HepG2 (cell line): ENCODE measurements around the gene LYPD6B. TPM values are rescaled to one million over a fixed set of nuclear protein-coding genes. Genes with fewer than 3 reads are reported as not detected.

ENCODE experiments used
- ATAC-seq: fragments of 200-7000 bp; cut with Tn5 transposase; 3 replicates; pipeline ENCODE4 v1.9.1; 2020; ENCODE audit warnings: mild to moderate bottlenecking, moderate library complexity
- BruUV-seq: library from RNA; stranded (reverse); fragments of 400-500 nt; replicated peaks from 2 replicates; lab custom pipeline; 2021; lab: Mats Ljungman, UMichigan
- CTCF ChIA-PET: fragments of 300-600 bp; formaldehyde crosslinking; extraction: SDS; loops from one replicate; lab custom pipeline; 2021; ENCODE audit warnings: low total read pairs, inconsistent platforms, low intra/inter-chr PET ratio; lab: Yijun Ruan, JAX
- POLR2A ChIA-PET: fragments of 350-600 bp; sonication (Branson Sonifier 250); formaldehyde crosslinking; loops from one replicate; lab custom pipeline; 2020; ENCODE audit warnings: antibody characterized with exemption, inconsistent platforms; lab: Yijun Ruan, JAX
- DNase-seq: peaks from one replicate; pipeline ENCODE4 v3.0.0-alpha.2; 2015; ENCODE audit warnings: low spot score
- FAIRE-seq: peaks from 3 replicates; lab custom pipeline; 2011; peaks lifted over from hg19 to GRCh38; lab: Jason Lieb, UNC
- H2AFZ ChIP-seq: one replicate; pipeline ENCODE4 v1.6.1; 2011; ENCODE audit warnings: low read length, inconsistent platforms
- H3K27ac ChIP-seq: fragments of 300-600 bp; 3 replicates; pipeline ENCODE4 v1.8.0; 2011; ENCODE audit warnings: mixed run types, mild to moderate bottlenecking, mixed read lengths, low read length, inconsistent platforms; ENCODE audit not compliant: insufficient read depth; ENCODE audit errors: extremely low read length
- H3K27me3 ChIP-seq, 2 experiments: fragments of 200-600 bp in 1 of 2; 2 replicates in 1 of 2; 3 replicates in 1 of 2; pipeline versions ENCODE4 v1.6.0 to v1.8.0; 2011; ENCODE audit warnings: low read length in 2 of 2, mild to moderate bottlenecking in 2 of 2, moderate library complexity in 2 of 2, inconsistent platforms in 1 of 2; ENCODE audit not compliant: insufficient read depth in 2 of 2, control insufficient read depth in 1 of 2
- H3K36me3 ChIP-seq, 2 experiments: fragments of 200-600 bp in 1 of 2; replicated peaks in 1 of 2; 2 replicates in 1 of 2; 3 replicates in 1 of 2; pipeline versions ENCODE4 v1.5.1 to v1.8.0; 2011; ENCODE audit warnings: low read length in 2 of 2, inconsistent platforms in 1 of 2; ENCODE audit not compliant: insufficient read depth in 2 of 2, control insufficient read depth in 1 of 2
- H3K4me1 ChIP-seq: 2 replicates; pipeline ENCODE4 v1.5.1; 2012; ENCODE audit warnings: low read length, inconsistent platforms; ENCODE audit not compliant: insufficient read depth
- H3K4me2 ChIP-seq: 2 replicates; pipeline ENCODE4 v1.6.0; 2011; ENCODE audit warnings: low read depth, low read length, inconsistent platforms
- H3K4me3 ChIP-seq, 3 experiments: fragments of 200-600 bp in 1 of 3; sonication (generic), shearing (Covaris generic) in 1 of 3; replicated peaks in 1 of 3; 2 replicates each; pipeline ENCODE4 v1.5.1; 2011 to 2016; ENCODE audit warnings: low read length in 3 of 3, inconsistent platforms in 2 of 3, low read depth in 2 of 3, mild to moderate bottlenecking in 2 of 3, control low read depth in 1 of 3, mixed read lengths in 1 of 3; ENCODE audit not compliant: insufficient read depth in 1 of 3
- H3K79me2 ChIP-seq: one replicate; pipeline ENCODE4 v1.6.1; 2011; ENCODE audit warnings: low read length, inconsistent platforms; ENCODE audit not compliant: insufficient read depth
- H3K9ac ChIP-seq: 2 replicates; pipeline ENCODE4 v1.6.0; 2011; ENCODE audit warnings: mild to moderate bottlenecking, low read depth, low read length, inconsistent platforms; ENCODE audit not compliant: insufficient read depth
- H3K9me3 ChIP-seq: 2 replicates; pipeline ENCODE4 v1.5.1; 2012; ENCODE audit warnings: mild to moderate bottlenecking, low read length
- H4K20me1 ChIP-seq: 2 replicates; pipeline ENCODE4 v1.6.0; 2011; ENCODE audit warnings: inconsistent platforms, mild to moderate bottlenecking, low read length, moderate library complexity; ENCODE audit not compliant: insufficient read depth
- CENPT ChIP-seq: sonication (generic); formaldehyde crosslinking; IDR thresholded peaks from 2 replicates; pipeline ENCODE4 v1.8.0; 2022; ENCODE audit warnings: low read depth, mild to moderate bottlenecking, moderate library complexity, missing genetic modification reagents
- LCORL ChIP-seq, 2 experiments: fragments of 450-650 bp in 1 of 2; sonication (generic) in 1 of 2; formaldehyde crosslinking in 1 of 2; IDR thresholded peaks; 2 replicates each; pipeline versions ENCODE4 v1.5.0 to v1.6.1; 2017 to 2020; ENCODE audit warnings: antibody characterized with exemption in 1 of 2, missing genetic modification reagents in 1 of 2
- MAFG ChIP-seq: sonication (generic); formaldehyde crosslinking; IDR thresholded peaks from 2 replicates; pipeline ENCODE4 v1.5.1; 2020; ENCODE audit warnings: mild to moderate bottlenecking, missing genetic modification reagents
- NCOR1 ChIP-seq: fragments of 200-600 bp; sonication (generic); IDR thresholded peaks from 2 replicates; pipeline ENCODE4 v1.7.0; 2017; ENCODE audit warnings: antibody characterized with exemption, low read length, borderline replicate concordance
- PRPF4 ChIP-seq: fragments of 200-400 bp; formaldehyde crosslinking; IDR thresholded peaks from 2 replicates; pipeline ENCODE4 v1.6.1; 2016; ENCODE audit warnings: low read length, low read depth; ENCODE audit not compliant: poor library complexity, severe bottlenecking
- RXRA ChIP-seq: sonication (generic); formaldehyde crosslinking; IDR thresholded peaks from 2 replicates; pipeline ENCODE4 v1.5.1; 2020; ENCODE audit warnings: missing genetic modification reagents
- SALL1 ChIP-seq: sonication (generic); formaldehyde crosslinking; IDR thresholded peaks from 2 replicates; pipeline ENCODE4 v1.8.0; 2022; ENCODE audit warnings: mild to moderate bottlenecking, missing genetic modification reagents
- SMYD3 ChIP-seq: sonication (generic); formaldehyde crosslinking; IDR thresholded peaks from 2 replicates; pipeline ENCODE4 v1.8.1; 2023; ENCODE audit warnings: mild to moderate bottlenecking, missing genetic modification reagents
- TMF1 ChIP-seq: sonication (generic); formaldehyde crosslinking; IDR thresholded peaks from 2 replicates; pipeline ENCODE4 v1.8.1; 2022; ENCODE audit warnings: low read depth, missing genetic modification reagents
- ZKSCAN8 ChIP-seq: IDR thresholded peaks from 2 replicates; pipeline ENCODE4 v1.6.1; 2016; ENCODE audit warnings: borderline replicate concordance, missing genetic modification reagents, missing compliant biosample characterization
- ZNF556 ChIP-seq: sonication (generic); formaldehyde crosslinking; IDR thresholded peaks from 2 replicates; pipeline ENCODE4 v1.4.0; 2020; ENCODE audit warnings: mild to moderate bottlenecking, missing genetic modification reagents, borderline replicate concordance
- ZNF558 ChIP-seq: sonication (generic); formaldehyde crosslinking; IDR thresholded peaks from 2 replicates; pipeline ENCODE4 v1.9.0; 2022; ENCODE audit warnings: mild to moderate bottlenecking, missing genetic modification reagents, borderline replicate concordance
- ZNF652 ChIP-seq: IDR thresholded peaks from 2 replicates; pipeline ENCODE4 v1.6.1; 2016; ENCODE audit warnings: low read depth, borderline replicate concordance
- ZNF883 ChIP-seq: sonication (generic); formaldehyde crosslinking; IDR thresholded peaks from 2 replicates; pipeline ENCODE4 v1.5.1; 2020; ENCODE audit warnings: mild to moderate bottlenecking, missing genetic modification reagents; ENCODE audit errors: not compliant biosample characterization
- WGBS: methylation state at CpG from one replicate; pipeline ENCODE4 v1.1.6; 2017; ENCODE audit warnings: low lambda C conversion rate; 5-methylcytosine and 5-hydroxymethylcytosine counted together
- in situ Hi-C: cut with HindIII; loops from 2 replicates; pipeline ENCODE4 v1.10.0; 2017; ENCODE audit warnings: low pct_unique_long_range_greater_than_20kb; ENCODE audit not compliant: extremely low pct_ligation_motif_present
- intact Hi-C: fragments of 100-400 bp; cut with micrococcal nuclease; formaldehyde crosslinking; loops from one replicate; pipeline ENCODE4 v1.10.0; 2022; ENCODE audit not compliant: unreplicated experiment
- polyA plus RNA-seq, 8 experiments: library from polyadenylated mRNA; depleted of rRNA in 3 of 8; stranded (reverse) in 7 of 8; unstranded in 1 of 8; fragments of >200 nt; fragmentation: Illumina TruSeq in 4 of 8; extraction: Trizol in 4 of 8; gene quantifications; 2 replicates each; pipeline versions ENCODE4 v1.2.1 to v1.2.3, GENCODE V29; 2011 to 2016; ENCODE audit warnings: low read depth in 4 of 8, missing spikeins in 1 of 8, mixed read lengths in 1 of 8; ENCODE audit not compliant: insufficient read depth in 1 of 8
- total RNA-seq, 5 experiments: library from RNA; depleted of rRNA; stranded (reverse); fragments of >200 nt; fragmentation: Illumina TruSeq; extraction: Trizol; gene quantifications; 2 replicates each; pipeline ENCODE4 v1.2.3, GENCODE V29; 2016; ENCODE audit warnings: low read depth in 1 of 5
- TF ChIP-seq, protein P1 (sequence below): sonication (generic); formaldehyde crosslinking; IDR thresholded peaks from 2 replicates; pipeline ENCODE4 v1.4.0; 2020; ENCODE audit warnings: missing genetic modification reagents, borderline replicate concordance
- TF ChIP-seq, protein P2 (sequence below): sonication (generic); formaldehyde crosslinking; IDR thresholded peaks from 2 replicates; pipeline ENCODE4 v1.4.0; 2020; ENCODE audit warnings: mild to moderate bottlenecking, missing genetic modification reagents
- TF ChIP-seq, protein P3 (sequence below): sonication (generic); formaldehyde crosslinking; conservative IDR thresholded peaks from 2 replicates; pipeline ENCODE4 v1.5.0; 2020; ENCODE audit warnings: missing genetic modification reagents
- TF ChIP-seq, protein P4 (sequence below): sonication (generic); formaldehyde crosslinking; IDR thresholded peaks from 2 replicates; pipeline ENCODE4 v1.4.0; 2020; ENCODE audit warnings: low read depth, mild to moderate bottlenecking, missing genetic modification reagents

LYPD6B gene
- total and polyA plus RNA-seq, 2 of the 13 experiments (the other 11 are each of a cell fraction or from before 2014, with no cell fraction given): not detected

DNA sequence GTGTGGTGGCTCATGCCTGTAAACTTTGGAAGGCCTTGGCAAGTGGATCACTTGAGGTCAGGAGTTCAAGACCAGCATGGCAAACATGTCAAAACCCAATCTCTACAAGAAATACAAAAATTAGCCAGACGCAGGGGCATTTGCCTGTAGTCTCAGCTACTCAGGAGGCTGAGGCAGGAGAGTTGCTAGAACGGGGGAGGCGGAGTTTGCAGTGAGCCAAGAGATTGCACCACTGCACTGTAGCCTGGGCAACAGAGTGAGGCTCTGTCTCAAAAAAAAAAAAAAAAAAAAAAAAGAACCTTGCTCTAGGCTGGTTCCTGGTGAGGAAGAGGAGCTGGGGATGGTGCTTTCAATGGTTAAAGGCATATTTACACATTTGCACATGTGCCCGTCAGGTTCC, 129.4 kb downstream of the LYPD6B start:
- Histone ChIP-seq H3K36me3 (no peaks in the 10 kb centered on the region), H3K4me1 (no peaks in the 10 kb centered on the region), H2AFZ (no peak overlapping the region), H3K9me3 (no peaks in the 10 kb centered on the region), H3K27ac (no peak overlapping the region), H3K4me2 (no peak overlapping the region), H4K20me1 (no peaks in the 10 kb centered on the region), H3K79me2 (no peaks in the 10 kb centered on the region), H3K4me3 (no peak overlapping the region), H3K9ac (no peak overlapping the region), H3K27me3 (no peaks in the 10 kb centered on the region)
- no peak for DNase-seq
- TF ChIP-seq, protein P1, sequence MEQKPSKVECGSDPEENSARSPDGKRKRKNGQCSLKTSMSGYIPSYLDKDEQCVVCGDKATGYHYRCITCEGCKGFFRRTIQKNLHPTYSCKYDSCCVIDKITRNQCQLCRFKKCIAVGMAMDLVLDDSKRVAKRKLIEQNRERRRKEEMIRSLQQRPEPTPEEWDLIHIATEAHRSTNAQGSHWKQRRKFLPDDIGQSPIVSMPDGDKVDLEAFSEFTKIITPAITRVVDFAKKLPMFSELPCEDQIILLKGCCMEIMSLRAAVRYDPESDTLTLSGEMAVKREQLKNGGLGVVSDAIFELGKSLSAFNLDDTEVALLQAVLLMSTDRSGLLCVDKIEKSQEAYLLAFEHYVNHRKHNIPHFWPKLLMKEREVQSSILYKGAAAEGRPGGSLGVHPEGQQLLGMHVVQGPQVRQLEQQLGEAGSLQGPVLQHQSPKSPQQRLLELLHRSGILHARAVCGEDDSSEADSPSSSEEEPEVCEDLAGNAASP (CRISPR knock-in tag): no peak
- no peak for TF ChIP-seq SALL1 (CRISPR knock-in tag)
- TF ChIP-seq RXRA (CRISPR knock-in tag): no peak
- TF ChIP-seq MAFG: no peak
- TF ChIP-seq, protein P2, sequence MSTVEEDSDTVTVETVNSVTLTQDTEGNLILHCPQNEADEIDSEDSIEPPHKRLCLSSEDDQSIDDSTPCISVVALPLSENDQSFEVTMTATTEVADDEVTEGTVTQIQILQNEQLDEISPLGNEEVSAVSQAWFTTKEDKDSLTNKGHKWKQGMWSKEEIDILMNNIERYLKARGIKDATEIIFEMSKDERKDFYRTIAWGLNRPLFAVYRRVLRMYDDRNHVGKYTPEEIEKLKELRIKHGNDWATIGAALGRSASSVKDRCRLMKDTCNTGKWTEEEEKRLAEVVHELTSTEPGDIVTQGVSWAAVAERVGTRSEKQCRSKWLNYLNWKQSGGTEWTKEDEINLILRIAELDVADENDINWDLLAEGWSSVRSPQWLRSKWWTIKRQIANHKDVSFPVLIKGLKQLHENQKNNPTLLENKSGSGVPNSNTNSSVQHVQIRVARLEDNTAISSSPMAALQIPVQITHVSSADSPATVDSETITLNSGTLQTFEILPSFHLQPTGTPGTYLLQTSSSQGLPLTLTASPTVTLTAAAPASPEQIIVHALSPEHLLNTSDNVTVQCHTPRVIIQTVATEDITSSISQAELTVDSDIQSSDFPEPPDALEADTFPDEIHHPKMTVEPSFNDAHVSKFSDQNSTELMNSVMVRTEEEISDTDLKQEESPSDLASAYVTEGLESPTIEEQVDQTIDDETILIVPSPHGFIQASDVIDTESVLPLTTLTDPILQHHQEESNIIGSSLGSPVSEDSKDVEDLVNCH (CRISPR knock-in tag): no peak
- no peak for TF ChIP-seq NCOR1
- TF ChIP-seq, protein P3, sequence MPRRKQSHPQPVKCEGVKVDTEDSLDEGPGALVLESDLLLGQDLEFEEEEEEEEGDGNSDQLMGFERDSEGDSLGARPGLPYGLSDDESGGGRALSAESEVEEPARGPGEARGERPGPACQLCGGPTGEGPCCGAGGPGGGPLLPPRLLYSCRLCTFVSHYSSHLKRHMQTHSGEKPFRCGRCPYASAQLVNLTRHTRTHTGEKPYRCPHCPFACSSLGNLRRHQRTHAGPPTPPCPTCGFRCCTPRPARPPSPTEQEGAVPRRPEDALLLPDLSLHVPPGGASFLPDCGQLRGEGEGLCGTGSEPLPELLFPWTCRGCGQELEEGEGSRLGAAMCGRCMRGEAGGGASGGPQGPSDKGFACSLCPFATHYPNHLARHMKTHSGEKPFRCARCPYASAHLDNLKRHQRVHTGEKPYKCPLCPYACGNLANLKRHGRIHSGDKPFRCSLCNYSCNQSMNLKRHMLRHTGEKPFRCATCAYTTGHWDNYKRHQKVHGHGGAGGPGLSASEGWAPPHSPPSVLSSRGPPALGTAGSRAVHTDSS (CRISPR knock-in tag): no peak
- no peak for TF ChIP-seq ZKSCAN8
- TF ChIP-seq, protein P4, sequence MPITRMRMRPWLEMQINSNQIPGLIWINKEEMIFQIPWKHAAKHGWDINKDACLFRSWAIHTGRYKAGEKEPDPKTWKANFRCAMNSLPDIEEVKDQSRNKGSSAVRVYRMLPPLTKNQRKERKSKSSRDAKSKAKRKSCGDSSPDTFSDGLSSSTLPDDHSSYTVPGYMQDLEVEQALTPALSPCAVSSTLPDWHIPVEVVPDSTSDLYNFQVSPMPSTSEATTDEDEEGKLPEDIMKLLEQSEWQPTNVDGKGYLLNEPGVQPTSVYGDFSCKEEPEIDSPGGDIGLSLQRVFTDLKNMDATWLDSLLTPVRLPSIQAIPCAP: no peak
- TF ChIP-seq PRPF4: no peak
- TF ChIP-seq CENPT (CRISPR knock-in tag): no peak
- no peak for TF ChIP-seq LCORL (IDR thresholded peaks at IDR 0.05)
- TF ChIP-seq LCORL (CRISPR knock-in tag; IDR thresholded peaks at IDR 0.05): no peak
- no peak for TF ChIP-seq TMF1 (CRISPR knock-in tag)
- TF ChIP-seq SMYD3 (CRISPR knock-in tag): no peak
- TF ChIP-seq ZNF652 (CRISPR knock-in tag): no peak
- TF ChIP-seq ZNF883 (CRISPR knock-in tag): no peak
- TF ChIP-seq ZNF556 (CRISPR knock-in tag): no peak
- no peak for TF ChIP-seq ZNF558
- ChIA-PET POLR2A (no interaction called here), CTCF (no interaction called here)
- BruUV-seq: no TSS peak
- ATAC-seq: no peak
- no peak for FAIRE-seq
- intact Hi-C loops (no loop called here), in situ Hi-C loops (no loop called here)
- WGBS: 31% methylated on average over 4 of the region's 4 CpGs
